Glutamatergic neuron (in vitro differentiated cells): ENCODE results near the gene PCDHGA1. TPM values are rescaled to one million over a fixed set of nuclear protein-coding genes. Genes with fewer than 3 reads are reported as not detected.

ENCODE experiments used
- DNase-seq: peaks from one replicate; pipeline ENCODE4 v3.0.0; 2022
- H3K27ac Mint-ChIP-seq: one replicate; pipeline ENCODE4 v1.8.0; 2020; ENCODE audit warnings: mild to moderate bottlenecking, mixed read lengths, inconsistent platforms; ENCODE audit not compliant: unreplicated experiment
- H3K27me3 Mint-ChIP-seq: one replicate; pipeline ENCODE4 v1.8.0; 2020; ENCODE audit warnings: mild to moderate bottlenecking, moderate library complexity, mixed read lengths, inconsistent platforms; ENCODE audit not compliant: unreplicated experiment
- H3K36me3 Mint-ChIP-seq: one replicate; pipeline ENCODE4 v1.8.0; 2020; ENCODE audit warnings: mild to moderate bottlenecking, mixed read lengths, inconsistent platforms; ENCODE audit not compliant: unreplicated experiment
- H3K4me1 Mint-ChIP-seq: one replicate; pipeline ENCODE4 v1.8.0; 2020; ENCODE audit warnings: mild to moderate bottlenecking, low read depth, mixed read lengths, inconsistent platforms; ENCODE audit not compliant: unreplicated experiment
- H3K4me3 Mint-ChIP-seq: one replicate; pipeline ENCODE4 v1.8.0; 2020; ENCODE audit warnings: mild to moderate bottlenecking, mixed read lengths, inconsistent platforms; ENCODE audit not compliant: unreplicated experiment
- H3K9me3 Mint-ChIP-seq: one replicate; pipeline ENCODE4 v1.8.0; 2020; ENCODE audit warnings: mild to moderate bottlenecking, moderate library complexity, mixed read lengths, inconsistent platforms; ENCODE audit not compliant: unreplicated experiment
- total RNA-seq: library from RNA; stranded (reverse); fragmentation: NEBNext Ultra II Directional; extraction: Animal tissue kit (Norgen Biotek cat#: 25700); gene quantifications from one replicate; pipeline ENCODE4 v1.2.1, GENCODE V29; 2021; ENCODE audit not compliant: unreplicated experiment
- TF ChIP-seq, protein P1 (sequence below): fragments of 200-600 bp; sonication (generic); IDR thresholded peaks from one replicate; pipeline ENCODE4 v1.5.0; 2021; ENCODE audit not compliant: partially characterized antibody, unreplicated experiment

PCDHGA1 gene
- total RNA-seq, 1 donor from 2014 or later, result 4.6 TPM

- Mint-ChIP-seq H3K4me3 (peak overlapping the region; percentile 95), H3K36me3 (peaks cover 48% of the 10 kb centered on the region)
Measured at GRCh38 chr5:141319202-141319601, 11.1 kb upstream of the PCDHGA1 start.

GRCh38 chr5:141319699-141320098, 10.6 kb upstream of the PCDHGA1 start:
- peak overlapping the region; percentile 95 for H3K4me3 Mint-ChIP-seq

More at GRCh38 chr5:141319202-141319601, 11.1 kb upstream of the PCDHGA1 start:
- Mint-ChIP-seq H3K9me3 (peaks cover 44% of the 10 kb centered on the region), H3K27me3 (peaks cover 14% of the 10 kb centered on the region), H3K27ac (peak overlapping the region; percentile 99), H3K4me1 (peaks cover 2% of the 10 kb centered on the region)
- no peak for DNase-seq
- TF ChIP-seq, protein P1, sequence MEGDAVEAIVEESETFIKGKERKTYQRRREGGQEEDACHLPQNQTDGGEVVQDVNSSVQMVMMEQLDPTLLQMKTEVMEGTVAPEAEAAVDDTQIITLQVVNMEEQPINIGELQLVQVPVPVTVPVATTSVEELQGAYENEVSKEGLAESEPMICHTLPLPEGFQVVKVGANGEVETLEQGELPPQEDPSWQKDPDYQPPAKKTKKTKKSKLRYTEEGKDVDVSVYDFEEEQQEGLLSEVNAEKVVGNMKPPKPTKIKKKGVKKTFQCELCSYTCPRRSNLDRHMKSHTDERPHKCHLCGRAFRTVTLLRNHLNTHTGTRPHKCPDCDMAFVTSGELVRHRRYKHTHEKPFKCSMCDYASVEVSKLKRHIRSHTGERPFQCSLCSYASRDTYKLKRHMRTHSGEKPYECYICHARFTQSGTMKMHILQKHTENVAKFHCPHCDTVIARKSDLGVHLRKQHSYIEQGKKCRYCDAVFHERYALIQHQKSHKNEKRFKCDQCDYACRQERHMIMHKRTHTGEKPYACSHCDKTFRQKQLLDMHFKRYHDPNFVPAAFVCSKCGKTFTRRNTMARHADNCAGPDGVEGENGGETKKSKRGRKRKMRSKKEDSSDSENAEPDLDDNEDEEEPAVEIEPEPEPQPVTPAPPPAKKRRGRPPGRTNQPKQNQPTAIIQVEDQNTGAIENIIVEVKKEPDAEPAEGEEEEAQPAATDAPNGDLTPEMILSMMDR, result no peak

DNA sequence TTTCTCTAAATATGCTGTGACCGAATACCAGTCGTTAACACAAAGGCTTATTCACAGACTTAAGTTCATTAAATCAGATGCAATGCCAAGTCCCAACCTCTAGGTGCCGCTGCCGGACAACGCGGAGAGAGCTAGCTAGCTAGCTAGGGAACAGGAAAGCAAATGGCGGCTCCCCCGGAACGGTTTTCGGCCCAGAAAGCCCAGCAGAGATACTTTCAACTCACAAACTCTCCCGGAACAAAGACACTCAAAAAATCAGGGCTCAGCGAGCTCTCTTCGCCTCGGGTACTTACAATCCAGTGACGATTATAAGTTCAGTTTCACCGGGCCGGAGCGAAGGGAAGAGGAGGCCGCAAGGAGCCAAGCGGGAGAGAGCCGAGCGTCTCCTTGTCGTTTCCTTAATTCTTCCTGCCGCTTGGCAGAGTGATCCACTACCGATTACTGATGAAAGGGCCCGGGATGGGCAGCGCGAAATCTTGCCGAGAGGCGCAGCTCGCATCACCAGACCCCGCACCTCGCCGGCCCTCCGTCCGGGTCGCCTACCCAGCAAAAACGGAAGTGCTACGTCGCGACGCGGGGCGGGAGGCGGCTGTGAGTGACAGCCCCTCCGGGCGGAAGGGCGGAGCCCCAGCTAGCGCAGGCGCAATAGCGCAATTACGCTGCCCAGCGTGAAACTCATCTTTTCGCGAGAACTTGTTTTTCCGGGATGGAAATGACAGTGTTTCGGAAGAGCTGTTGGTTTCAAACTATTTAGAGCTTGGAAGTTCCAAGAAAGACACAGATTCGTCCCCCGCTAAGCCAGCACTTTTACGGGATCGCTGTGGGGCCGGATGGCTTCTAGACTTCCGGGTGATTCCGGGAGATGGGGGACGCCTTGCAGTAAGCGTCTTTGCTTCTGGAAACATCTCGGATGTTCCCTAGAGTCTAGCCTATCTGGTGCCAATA, 9.8 kb upstream of the PCDHGA1 start, which contains the start of gene TAF7:
Gene TAF7 (minus strand): TSS at position 560 of the 945 bp plus-strand sequence. CDS start 740 bp downstream, outside the sequence.
- DNase-seq, result peak; percentile 95
- peaks cover 35% of the 10 kb centered on the region for H3K36me3 Mint-ChIP-seq

More at GRCh38 chr5:141319699-141320098, 10.6 kb upstream of the PCDHGA1 start:
- DNase-seq, result no peak
- H3K9me3 Mint-ChIP-seq, result peaks cover 44% of the 10 kb centered on the region
- peaks cover 43% of the 10 kb centered on the region for H3K36me3 Mint-ChIP-seq
- TF ChIP-seq, protein P1, result no peak
- H3K27me3 Mint-ChIP-seq, result peaks cover 14% of the 10 kb centered on the region
- H3K4me1 Mint-ChIP-seq, result peaks cover 2% of the 10 kb centered on the region
- peak overlapping the region; percentile 99 for H3K27ac Mint-ChIP-seq

GRCh38 chr5:141322261-141322660, 8.1 kb upstream of the PCDHGA1 start:
- H3K9me3 Mint-ChIP-seq, result peaks cover 35% of the 10 kb centered on the region
- H3K4me1 Mint-ChIP-seq, result peaks cover 2% of the 10 kb centered on the region
- H3K27me3 Mint-ChIP-seq, result peaks cover 15% of the 10 kb centered on the region
- peak overlapping the region; percentile 95 for H3K4me3 Mint-ChIP-seq
- TF ChIP-seq, protein P1, result no peak
- peaks cover 39% of the 10 kb centered on the region for H3K36me3 Mint-ChIP-seq
- no peak for DNase-seq
- H3K27ac Mint-ChIP-seq, result no peak overlapping the region

More for the DNA sequence above, 9.8 kb upstream of the PCDHGA1 start, which contains the start of gene TAF7:
- Mint-ChIP-seq H3K4me3 (peak within 1 kb of the TSS; percentile 95), H3K4me1 (peaks cover 2% of the 10 kb centered on the region), H3K27ac (peak within 1 kb of the TSS; percentile 99), H3K27me3 (peaks cover 14% of the 10 kb centered on the region), H3K9me3 (peaks cover 39% of the 10 kb centered on the region)
- TF ChIP-seq, protein P1, result peak; percentile 89
